CD4-positive, alpha-beta T cell treated with Interleukin-21 for 1 hour (primary cell): ENCODE data around the gene DRG2.

ENCODE experiments used
- DNase-seq: peaks from one replicate; pipeline ENCODE4 v3.0.0-alpha.2; 2020

DRG2 gene

GRCh38 chr17:18079543-18079942 is 8.2 kb upstream of the DRG2 start:
- DNase-seq: no peak

GRCh38 chr17:18084256-18084655 is 3.5 kb upstream of the DRG2 start:
- no peak for DNase-seq

GRCh38 chr17:18089613-18090012 is 1.9 kb downstream of the DRG2 start:
- DNase-seq: no peak

GRCh38 chr17:18093616-18094408 is 6.1 kb downstream of the DRG2 start:
- DNase-seq: no peak

GRCh38 chr17:18094409-18094807 is 6.7 kb downstream of the DRG2 start:
- DNase-seq: no peak

- no peak for DNase-seq
Observed at GRCh38 chr17:18099516-18099915, 11.8 kb downstream of the DRG2 start.

- DNase-seq: no peak
Observed at GRCh38 chr17:18100616-18101015, 12.9 kb downstream of the DRG2 start.

- no peak for DNase-seq
Observed at GRCh38 chr17:18101828-18102227, 14.1 kb downstream of the DRG2 start.

- no peak for DNase-seq
Observed at GRCh38 chr17:18102640-18103039, 14.9 kb downstream of the DRG2 start.

GRCh38 chr17:18105027-18105426 is 17.3 kb downstream of the DRG2 start:
- no peak for DNase-seq

- DNase-seq: no peak
Observed at GRCh38 chr17:18105595-18105994, 17.8 kb downstream of the DRG2 start.

GRCh38 chr17:18106211-18106610 is 18.5 kb downstream of the DRG2 start:
- DNase-seq: no peak

- DNase-seq: no peak
Observed at GRCh38 chr17:18107061-18107790, 19.5 kb downstream of the DRG2 start.

GRCh38 chr17:18107971-18108370 is 20.2 kb downstream of the DRG2 start:
- no peak for DNase-seq

GRCh38 chr17:18108401-18109312 is 20.9 kb downstream of the DRG2 start, which contains the start of gene MYO15A:
TSS of gene MYO15A (plus strand) at chr17:18108756. CDS start at chr17:18118801, 10,045 bp downstream.
- DNase-seq: no peak

GRCh38 chr17:18109935-18110485 is 22.3 kb downstream of the DRG2 start:
- no peak for DNase-seq

- no peak for DNase-seq
Observed at GRCh38 chr17:18110636-18111145, 22.9 kb downstream of the DRG2 start.

GRCh38 chr17:18111330-18111971 is 23.7 kb downstream of the DRG2 start:
- DNase-seq: no peak

- DNase-seq: no peak
Observed at GRCh38 chr17:18115517-18115916, 27.8 kb downstream of the DRG2 start.

- DNase-seq: no peak
Observed at GRCh38 chr17:18116078-18116477, 28.3 kb downstream of the DRG2 start.

- no peak for DNase-seq
Observed at GRCh38 chr17:18117533-18117932, 29.8 kb downstream of the DRG2 start.
